ENCODE data around the gene ATP6V0E2.

ATP6V0E2 gene

DNA sequence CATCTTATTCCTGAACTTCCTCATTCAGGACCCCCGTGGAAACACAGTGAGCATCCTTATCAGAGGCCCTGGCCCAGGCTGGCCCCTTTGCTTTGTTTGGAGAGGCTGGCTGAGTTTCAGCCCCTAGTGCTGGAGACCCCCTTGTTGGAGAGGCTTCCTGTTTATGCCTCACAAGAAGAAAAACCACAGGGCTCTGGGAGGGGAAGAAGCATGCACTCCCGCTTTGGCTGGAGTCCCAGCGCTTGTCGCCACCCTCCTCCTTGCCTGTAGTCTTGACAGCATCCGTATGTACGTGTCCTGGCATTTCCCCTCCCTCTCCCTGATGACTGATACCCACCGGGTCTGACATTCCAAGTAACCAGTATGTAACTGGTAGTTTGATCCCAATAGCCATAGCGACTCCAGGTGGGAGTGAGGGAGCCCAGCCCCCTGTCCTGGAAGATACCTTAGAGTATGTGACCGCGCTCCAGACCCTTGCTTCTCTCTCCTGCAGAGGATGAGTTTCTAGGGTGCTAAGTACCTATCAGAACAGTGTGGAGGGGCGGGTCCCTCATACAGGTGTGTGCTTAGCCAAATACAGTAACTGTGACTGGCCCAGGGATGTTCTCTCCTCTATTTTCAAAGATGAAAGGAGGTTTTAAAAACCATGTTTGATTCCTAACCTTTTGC lies 6.9 kb upstream of the ATP6V0E2 start:
- H2AK5ac ChIP-seq (ENCODE audit: low read depth, low read length), result no peak overlapping the region
- H2AFZ ChIP-seq (ENCODE audit: low read length), result no peak overlapping the region
- no peak overlapping the region for H4K91ac ChIP-seq (ENCODE audit: low read depth, low read length, poor library complexity)
- no CpG with 5 or more reads among the region's 11 CpGs for WGBS, 2 donors (ENCODE audit: extremely low coverage in 2 of 2, insufficient read length in 2 of 2, insufficient replicate concordance in 1 of 2)
- H2BK120ac ChIP-seq (ENCODE audit: low read depth, low read length), result no peak overlapping the region
- DNase-seq (ENCODE audit: low spot score), result no peak
- peaks cover 8 to 77% of the 10 kb centered on the region in 2 donors for H3K36me3 ChIP-seq (replicated peaks in 1 of 2; ENCODE audit: control insufficient read depth in 2 of 2, insufficient read depth in 2 of 2, low read length in 2 of 2)
- no peaks in the 10 kb centered on the region for H3K27me3 ChIP-seq (ENCODE audit: control insufficient read depth in 3 of 3, insufficient read depth in 3 of 3, low read depth in 1 of 3, low read length in 3 of 3)
- H3K27ac ChIP-seq (replicated peaks; ENCODE audit: low read length), result no peak overlapping the region
- no peak overlapping the region for H2BK15ac ChIP-seq (ENCODE audit: low read length)
- H3K9me3 ChIP-seq (replicated peaks in 1 of 2; ENCODE audit: control insufficient read depth in 2 of 2, insufficient read depth in 1 of 2, low read depth in 1 of 2, low read length in 2 of 2), result no peaks in the 10 kb centered on the region
- H3K14ac ChIP-seq (ENCODE audit: low read length), result no peak overlapping the region
- peak overlapping the region; percentile 17 for H2BK5ac ChIP-seq (ENCODE audit: low read length)
- H3K4me1 ChIP-seq (ENCODE audit: control insufficient read depth in 2 of 2, insufficient read depth in 1 of 2, low read depth in 1 of 2, low read length in 2 of 2), result no peaks in the 10 kb centered on the region
- no peak overlapping the region for H3K9ac ChIP-seq (ENCODE audit: low read depth, low read length, poor library complexity)
- H3K4ac ChIP-seq (ENCODE audit: low read length), result no peak overlapping the region
- H3K23ac ChIP-seq (ENCODE audit: low read depth, low read length, poor library complexity), result peak overlapping the region; percentile 46
- H3K4me2 ChIP-seq (ENCODE audit: insufficient read depth, low read length, poor library complexity, severe bottlenecking), result no peak overlapping the region
- no peak overlapping the region for H4K8ac ChIP-seq (ENCODE audit: low read depth, low read length)
- H2BK12ac ChIP-seq (ENCODE audit: low read length), result no peak overlapping the region
- H3K18ac ChIP-seq (ENCODE audit: low read length), result no peak overlapping the region
- H3K4me3 ChIP-seq (ENCODE audit: low read length in 2 of 2), result no peak overlapping the region
- H3K79me1 ChIP-seq (ENCODE audit: low read depth, low read length), result peaks cover 2% of the 10 kb centered on the region

DNA sequence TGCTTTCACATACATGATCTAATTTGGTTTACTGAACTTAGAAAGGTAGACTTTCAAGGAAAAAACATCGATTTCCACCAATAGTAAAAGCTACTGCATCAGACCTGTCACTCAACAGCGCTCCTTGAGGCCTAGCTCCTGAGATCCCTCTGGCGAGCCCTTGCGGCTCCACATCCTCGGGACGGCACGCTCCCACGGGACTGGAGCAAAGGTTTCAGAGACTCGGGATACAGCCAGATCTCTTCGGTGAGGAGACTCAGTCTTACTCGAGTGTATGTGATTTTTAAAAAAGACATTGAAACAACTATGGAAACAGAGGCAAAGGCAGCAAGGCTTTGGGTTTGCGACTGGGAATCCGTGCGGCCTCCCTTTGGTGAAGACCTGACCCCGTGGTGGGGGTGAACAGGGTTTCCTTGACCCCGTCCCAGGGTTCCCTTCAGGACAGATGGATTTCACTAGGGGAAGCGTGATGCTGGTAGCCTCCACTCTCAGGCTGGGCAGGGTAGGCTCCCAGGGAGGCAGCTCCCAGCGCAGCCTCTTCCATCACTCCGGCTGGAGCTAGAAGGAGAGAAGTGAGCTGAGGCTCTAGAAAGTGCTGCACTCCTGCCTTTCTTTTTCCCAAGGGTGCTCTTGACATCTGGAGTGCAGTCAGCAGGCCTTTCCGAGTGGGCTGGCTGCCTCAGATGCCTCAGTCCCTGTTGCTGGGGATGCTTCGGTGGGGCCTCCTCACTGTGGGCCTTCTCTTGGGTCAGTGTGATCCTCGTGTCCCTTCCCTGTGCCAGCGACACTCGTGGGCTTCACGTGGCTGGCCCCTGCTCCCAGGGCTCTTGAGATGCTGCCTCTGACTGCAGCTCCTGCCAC lies 5.8 kb upstream of the ATP6V0E2 start:
- Histone ChIP-seq H3K79me1 (ENCODE audit: low read depth, low read length) (no peaks in the 10 kb centered on the region), H3K4me3 (ENCODE audit: low read length in 2 of 2) (no peak overlapping the region), H2BK12ac (ENCODE audit: low read length) (no peak overlapping the region), H3K23ac (ENCODE audit: low read depth, low read length, poor library complexity) (no peak overlapping the region), H3K27ac (replicated peaks; ENCODE audit: low read length) (no peak overlapping the region), H3K9ac (ENCODE audit: low read depth, low read length, poor library complexity) (no peak overlapping the region), H3K18ac (ENCODE audit: low read length) (peak overlapping the region; percentile 42), H2AFZ (ENCODE audit: low read length) (no peak overlapping the region), H3K14ac (ENCODE audit: low read length) (no peak overlapping the region), H3K4me2 (ENCODE audit: insufficient read depth, low read length, poor library complexity, severe bottlenecking) (no peak overlapping the region), H3K4ac (ENCODE audit: low read length) (no peak overlapping the region), H4K91ac (ENCODE audit: low read depth, low read length, poor library complexity) (no peak overlapping the region), H4K8ac (ENCODE audit: low read depth, low read length) (no peak overlapping the region), H2BK15ac (ENCODE audit: low read length) (no peak overlapping the region), H3K27me3 (ENCODE audit: control insufficient read depth in 3 of 3, insufficient read depth in 3 of 3, low read depth in 1 of 3, low read length in 3 of 3) (no peaks in the 10 kb centered on the region), H3K4me1 (ENCODE audit: control insufficient read depth in 2 of 2, insufficient read depth in 1 of 2, low read depth in 1 of 2, low read length in 2 of 2) (peaks cover 2% of the 10 kb centered on the region in 2 donors), H3K9me3 (replicated peaks in 1 of 2; ENCODE audit: control insufficient read depth in 2 of 2, insufficient read depth in 1 of 2, low read depth in 1 of 2, low read length in 2 of 2) (no peaks in the 10 kb centered on the region), H2AK5ac (ENCODE audit: low read depth, low read length) (no peak overlapping the region), H3K36me3 (replicated peaks in 1 of 2; ENCODE audit: control insufficient read depth in 2 of 2, insufficient read depth in 2 of 2, low read length in 2 of 2) (peaks cover 3 to 67% of the 10 kb centered on the region in 2 donors), H2BK120ac (ENCODE audit: low read depth, low read length) (no peak overlapping the region), H2BK5ac (ENCODE audit: low read length) (no peak overlapping the region)
- no CpG with 5 or more reads among the region's 25 CpGs for WGBS, 2 donors (ENCODE audit: extremely low coverage in 2 of 2, insufficient read length in 2 of 2, insufficient replicate concordance in 1 of 2)
- no peak for DNase-seq (ENCODE audit: low spot score)

DNA sequence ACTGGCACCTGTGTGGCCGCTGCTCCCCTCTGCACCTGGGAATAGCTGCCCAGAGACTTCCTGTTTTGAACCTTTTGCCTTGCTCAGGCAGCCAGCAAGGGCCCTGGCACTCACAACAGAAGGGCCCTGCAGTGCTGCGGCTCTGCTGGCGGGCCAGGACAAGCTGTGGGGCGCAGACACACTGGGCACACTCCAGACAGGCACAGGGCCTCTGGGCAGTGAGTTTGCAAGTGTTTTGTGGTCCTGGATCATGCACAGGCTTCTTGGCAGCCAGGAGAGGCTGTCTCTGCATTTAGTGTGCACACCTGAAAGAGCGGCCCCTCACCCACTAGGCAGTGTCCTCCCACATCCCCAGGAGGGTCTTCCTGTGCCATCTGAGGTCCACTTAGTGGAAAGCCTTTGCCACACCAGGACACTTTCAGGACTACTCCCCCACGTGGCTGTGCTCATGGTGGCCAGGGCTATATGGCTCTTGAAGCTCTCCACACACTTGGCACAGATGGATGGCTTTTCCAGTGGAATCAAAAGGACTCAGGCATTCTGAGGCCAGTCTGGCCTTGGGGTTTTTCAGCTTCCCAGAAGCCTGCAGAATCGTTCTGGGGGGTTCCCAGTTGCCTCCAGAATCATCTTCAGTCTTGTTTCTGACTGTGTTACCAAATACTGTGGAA lies 5.0 kb upstream of the ATP6V0E2 start:
- H3K14ac ChIP-seq (ENCODE audit: low read length), result no peak overlapping the region
- WGBS, 2 donors (ENCODE audit: extremely low coverage in 2 of 2, insufficient read length in 2 of 2, insufficient replicate concordance in 1 of 2), result no CpG with 5 or more reads among the region's 7 CpGs
- H3K9ac ChIP-seq (ENCODE audit: low read depth, low read length, poor library complexity), result no peak overlapping the region

DNA sequence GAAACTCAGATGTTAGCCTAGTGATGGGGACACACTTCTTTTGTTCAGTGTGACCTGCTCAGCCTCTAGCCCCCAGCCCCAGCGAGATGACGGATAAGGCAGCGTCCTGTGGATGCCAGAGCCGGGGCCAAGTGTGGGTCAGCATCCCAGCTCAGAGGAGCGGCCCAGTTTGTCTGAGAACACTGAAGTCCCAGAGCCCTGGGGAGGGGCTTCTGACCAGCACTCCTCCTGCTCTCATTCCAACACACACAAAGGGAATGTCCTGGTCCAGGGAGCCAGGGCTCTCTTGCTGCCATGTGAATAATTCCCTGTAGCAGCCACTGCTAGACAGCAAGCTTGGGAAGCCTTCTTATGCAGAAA lies 4.5 kb upstream of the ATP6V0E2 start:
- Histone ChIP-seq H3K4me3 (ENCODE audit: low read length in 2 of 2) (no peak overlapping the region), H3K4me2 (ENCODE audit: insufficient read depth, low read length, poor library complexity, severe bottlenecking) (no peak overlapping the region), H2BK15ac (ENCODE audit: low read length) (no peak overlapping the region), H4K8ac (ENCODE audit: low read depth, low read length) (no peak overlapping the region), H3K9ac (ENCODE audit: low read depth, low read length, poor library complexity) (no peak overlapping the region), H2BK5ac (ENCODE audit: low read length) (no peak overlapping the region), H3K79me1 (ENCODE audit: low read depth, low read length) (peaks cover 2% of the 10 kb centered on the region), H3K14ac (ENCODE audit: low read length) (no peak overlapping the region), H3K27ac (replicated peaks; ENCODE audit: low read length) (no peak overlapping the region), H3K4ac (ENCODE audit: low read length) (no peak overlapping the region), H2BK12ac (ENCODE audit: low read length) (no peak overlapping the region), H2BK120ac (ENCODE audit: low read depth, low read length) (no peak overlapping the region), H3K23ac (ENCODE audit: low read depth, low read length, poor library complexity) (no peak overlapping the region), H3K9me3 (replicated peaks in 1 of 2; ENCODE audit: control insufficient read depth in 2 of 2, insufficient read depth in 1 of 2, low read depth in 1 of 2, low read length in 2 of 2) (no peaks in the 10 kb centered on the region), H3K4me1 (ENCODE audit: control insufficient read depth in 2 of 2, insufficient read depth in 1 of 2, low read depth in 1 of 2, low read length in 2 of 2) (peaks cover 3% of the 10 kb centered on the region in 2 donors), H4K91ac (ENCODE audit: low read depth, low read length, poor library complexity) (no peak overlapping the region), H2AK5ac (ENCODE audit: low read depth, low read length) (no peak overlapping the region), H3K18ac (ENCODE audit: low read length) (no peak overlapping the region), H3K27me3 (ENCODE audit: control insufficient read depth in 3 of 3, insufficient read depth in 3 of 3, low read depth in 1 of 3, low read length in 3 of 3) (peaks cover 0 to under 1% (median 0%) of the 10 kb centered on the region in 3 experiments), H2AFZ (ENCODE audit: low read length) (no peak overlapping the region), H3K36me3 (replicated peaks in 1 of 2; ENCODE audit: control insufficient read depth in 2 of 2, insufficient read depth in 2 of 2, low read length in 2 of 2) (peaks cover 3 to 55% of the 10 kb centered on the region in 2 donors)
- no peak for DNase-seq (ENCODE audit: low spot score)
- WGBS, 2 donors (ENCODE audit: extremely low coverage in 2 of 2, insufficient read length in 2 of 2, insufficient replicate concordance in 1 of 2), result no CpG with 5 or more reads among the region's 5 CpGs

More for the DNA sequence above, 5.0 kb upstream of the ATP6V0E2 start:
- no peak overlapping the region for H3K27ac ChIP-seq (replicated peaks; ENCODE audit: low read length)
- H2BK12ac ChIP-seq (ENCODE audit: low read length), result no peak overlapping the region
- no peak for DNase-seq (ENCODE audit: low spot score)
- no peak overlapping the region for H3K4ac ChIP-seq (ENCODE audit: low read length)
- no peaks in the 10 kb centered on the region for H3K9me3 ChIP-seq (replicated peaks in 1 of 2; ENCODE audit: control insufficient read depth in 2 of 2, insufficient read depth in 1 of 2, low read depth in 1 of 2, low read length in 2 of 2)
- H4K91ac ChIP-seq (ENCODE audit: low read depth, low read length, poor library complexity), result no peak overlapping the region
- H3K27me3 ChIP-seq (ENCODE audit: control insufficient read depth in 3 of 3, insufficient read depth in 3 of 3, low read depth in 1 of 3, low read length in 3 of 3), result no peaks in the 10 kb centered on the region
- peaks cover 2% of the 10 kb centered on the region in 2 donors for H3K4me1 ChIP-seq (ENCODE audit: control insufficient read depth in 2 of 2, insufficient read depth in 1 of 2, low read depth in 1 of 2, low read length in 2 of 2)
- H3K36me3 ChIP-seq (replicated peaks in 1 of 2; ENCODE audit: control insufficient read depth in 2 of 2, insufficient read depth in 2 of 2, low read length in 2 of 2), result peaks cover 3 to 61% of the 10 kb centered on the region in 2 donors
- H2AFZ ChIP-seq (ENCODE audit: low read length), result no peak overlapping the region
- H3K23ac ChIP-seq (ENCODE audit: low read depth, low read length, poor library complexity), result no peak overlapping the region
- H3K18ac ChIP-seq (ENCODE audit: low read length), result peak overlapping the region; percentile 42
- H2BK15ac ChIP-seq (ENCODE audit: low read length), result no peak overlapping the region
- no peak overlapping the region for H3K4me2 ChIP-seq (ENCODE audit: insufficient read depth, low read length, poor library complexity, severe bottlenecking)
- no peaks in the 10 kb centered on the region for H3K79me1 ChIP-seq (ENCODE audit: low read depth, low read length)
- H2BK120ac ChIP-seq (ENCODE audit: low read depth, low read length), result no peak overlapping the region
- no peak overlapping the region for H2BK5ac ChIP-seq (ENCODE audit: low read length)
- H2AK5ac ChIP-seq (ENCODE audit: low read depth, low read length), result no peak overlapping the region
- H3K4me3 ChIP-seq (ENCODE audit: low read length in 2 of 2), result no peak overlapping the region
- H4K8ac ChIP-seq (ENCODE audit: low read depth, low read length), result no peak overlapping the region
